Upper lobe of left lung (tissue), 6 donors: Measurements from ENCODE around the gene SLC45A3. TPM values are rescaled to one million over a fixed set of nuclear protein-coding genes. Genes with fewer than 3 reads are reported as not detected.
"Not testable (repeated sequence)": the region's sequence is repeated elsewhere in the genome, so short reads cannot be mapped to it uniquely, and the experiment has no call there.

Experiments used
- ATAC-seq, 2 donors: fragments of 200-7000 bp; cut with Tn5 transposase; one replicate each; pipeline ENCODE4 v1.9.1; 2022; ENCODE audit warnings: mild to moderate bottlenecking in 2 of 2, moderate library complexity in 2 of 2; ENCODE audit not compliant: low FRiP score in 2 of 2
- DNase-seq, 2 donors: peaks; one replicate each; pipeline ENCODE4 v3.0.0-alpha.2; 2019 to 2020
- H3K27ac ChIP-seq, 4 donors: fragments of 200-600 bp; sonication (generic); one replicate each; pipeline ENCODE4 v1.5.1; 2016 to 2019
- H3K27me3 ChIP-seq, 4 donors: fragments of 200-600 bp; sonication (generic); one replicate each; pipeline ENCODE4 v1.5.1; 2017 to 2019
- H3K36me3 ChIP-seq, 4 donors: fragments of 200-600 bp; sonication (generic); one replicate each; pipeline ENCODE4 v1.5.1; 2016 to 2019
- H3K4me1 ChIP-seq, 4 donors: fragments of 200-600 bp; sonication (generic); one replicate each; pipeline ENCODE4 v1.5.1; 2018 to 2019
- H3K4me3 ChIP-seq, 4 donors: fragments of 200-600 bp; sonication (generic); one replicate each; pipeline ENCODE4 v1.5.1; 2017 to 2019; ENCODE audit warnings: mild to moderate bottlenecking in 2 of 4, moderate library complexity in 1 of 4
- H3K9me3 ChIP-seq, 4 donors: fragments of 200-600 bp; sonication (generic); one replicate each; pipeline ENCODE4 v1.5.1; 2018 to 2019
- EP300 ChIP-seq, 4 donors: sonication (generic); formaldehyde crosslinking; IDR thresholded peaks; one replicate each; pipeline ENCODE4 v1.5.1; 2017; ENCODE audit warnings: antibody characterized with exemption in 4 of 4, control low read depth in 2 of 4
- POLR2A ChIP-seq, 4 donors: fragments of 450-650 bp; IDR thresholded peaks; one replicate each; pipeline ENCODE4 v1.5.1; 2016 to 2017; ENCODE audit warnings: antibody characterized with exemption in 4 of 4, mild to moderate bottlenecking in 2 of 4
- POLR2AphosphoS5 ChIP-seq, 2 donors: sonication (generic); formaldehyde crosslinking; IDR thresholded peaks; one replicate each; pipeline ENCODE4 v1.5.1; 2017; ENCODE audit warnings: antibody characterized with exemption in 2 of 2
- WGBS, 2 donors: methylation state at CpG; one replicate each; pipeline ENCODE4 v1.1.5; 2017 to 2018; 5-methylcytosine and 5-hydroxymethylcytosine counted together
- total RNA-seq, 6 donors: library from RNA; depleted of rRNA in 4 of 6; stranded (reverse); fragments of >200 nt in 4 of 6; gene quantifications; one replicate each; pipeline versions ENCODE4 v1.1.0 to v1.2.1, GENCODE V29; 2016 to 2021
- TF ChIP-seq, protein P1 (sequence below), 6 experiments: fragments of 450-650 bp in 4 of 6; fragments of 200-600 bp in 2 of 6; sonication (generic) in 2 of 6; IDR thresholded peaks; one replicate each; pipeline ENCODE4 v1.5.1; 2016 to 2019; ENCODE audit warnings: antibody characterized with exemption in 6 of 6
- donor health status: DM: no; HTN: no; CAD: no; lungs with moderate emphysema.
- donor health status: DM: no; HTN: yes; CAD: no; lungs with severe emphysema.

Gene SLC45A3
- total RNA-seq, 6 donors from 2014 or later = 2.1 to 9.9 (median 4.1) TPM

DNA sequence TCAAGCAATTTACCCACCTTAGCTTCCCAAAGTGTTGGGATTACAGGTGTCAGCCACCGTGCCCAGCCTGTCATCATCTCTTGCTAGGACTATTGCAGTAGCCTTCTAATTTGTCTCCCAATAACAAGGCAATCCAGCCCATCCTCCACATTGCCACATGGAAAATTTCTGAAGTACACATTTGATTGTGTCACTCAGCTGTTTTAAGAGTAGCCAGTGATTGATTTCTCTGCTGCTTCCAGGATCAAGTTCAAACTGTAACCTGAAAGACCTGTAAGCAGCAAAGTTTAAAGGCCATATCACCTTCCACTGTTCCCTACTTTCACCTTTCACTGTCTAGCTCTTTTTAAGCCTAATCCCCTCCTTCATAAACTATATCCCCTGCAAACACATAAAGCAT is 40.7 kb downstream of the SLC45A3 start:
- H3K4me1 ChIP-seq = peaks cover 0 to 7% (median 0%) of the 10 kb centered on the region in 4 donors
- H3K27me3 ChIP-seq = no peaks in the 10 kb centered on the region
- H3K27ac ChIP-seq = no peak overlapping the region
- TF ChIP-seq POLR2A (IDR thresholded peaks at IDR 0.05) (no peak), POLR2AphosphoS5 (IDR thresholded peaks at IDR 0.05) (no peak), EP300 (IDR thresholded peaks at IDR 0.05) (no peak)
- TF ChIP-seq, protein P1, sequence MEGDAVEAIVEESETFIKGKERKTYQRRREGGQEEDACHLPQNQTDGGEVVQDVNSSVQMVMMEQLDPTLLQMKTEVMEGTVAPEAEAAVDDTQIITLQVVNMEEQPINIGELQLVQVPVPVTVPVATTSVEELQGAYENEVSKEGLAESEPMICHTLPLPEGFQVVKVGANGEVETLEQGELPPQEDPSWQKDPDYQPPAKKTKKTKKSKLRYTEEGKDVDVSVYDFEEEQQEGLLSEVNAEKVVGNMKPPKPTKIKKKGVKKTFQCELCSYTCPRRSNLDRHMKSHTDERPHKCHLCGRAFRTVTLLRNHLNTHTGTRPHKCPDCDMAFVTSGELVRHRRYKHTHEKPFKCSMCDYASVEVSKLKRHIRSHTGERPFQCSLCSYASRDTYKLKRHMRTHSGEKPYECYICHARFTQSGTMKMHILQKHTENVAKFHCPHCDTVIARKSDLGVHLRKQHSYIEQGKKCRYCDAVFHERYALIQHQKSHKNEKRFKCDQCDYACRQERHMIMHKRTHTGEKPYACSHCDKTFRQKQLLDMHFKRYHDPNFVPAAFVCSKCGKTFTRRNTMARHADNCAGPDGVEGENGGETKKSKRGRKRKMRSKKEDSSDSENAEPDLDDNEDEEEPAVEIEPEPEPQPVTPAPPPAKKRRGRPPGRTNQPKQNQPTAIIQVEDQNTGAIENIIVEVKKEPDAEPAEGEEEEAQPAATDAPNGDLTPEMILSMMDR (IDR thresholded peaks at IDR 0.05) = no peak
- DNase-seq = no peak
- 100% methylated on average over 1 of the region's 1 CpG for WGBS, 2 donors
- no peaks in the 10 kb centered on the region for H3K9me3 ChIP-seq
- ATAC-seq = no peak
- no peak overlapping the region for H3K4me3 ChIP-seq
- H3K36me3 ChIP-seq = no peaks in the 10 kb centered on the region

DNA sequence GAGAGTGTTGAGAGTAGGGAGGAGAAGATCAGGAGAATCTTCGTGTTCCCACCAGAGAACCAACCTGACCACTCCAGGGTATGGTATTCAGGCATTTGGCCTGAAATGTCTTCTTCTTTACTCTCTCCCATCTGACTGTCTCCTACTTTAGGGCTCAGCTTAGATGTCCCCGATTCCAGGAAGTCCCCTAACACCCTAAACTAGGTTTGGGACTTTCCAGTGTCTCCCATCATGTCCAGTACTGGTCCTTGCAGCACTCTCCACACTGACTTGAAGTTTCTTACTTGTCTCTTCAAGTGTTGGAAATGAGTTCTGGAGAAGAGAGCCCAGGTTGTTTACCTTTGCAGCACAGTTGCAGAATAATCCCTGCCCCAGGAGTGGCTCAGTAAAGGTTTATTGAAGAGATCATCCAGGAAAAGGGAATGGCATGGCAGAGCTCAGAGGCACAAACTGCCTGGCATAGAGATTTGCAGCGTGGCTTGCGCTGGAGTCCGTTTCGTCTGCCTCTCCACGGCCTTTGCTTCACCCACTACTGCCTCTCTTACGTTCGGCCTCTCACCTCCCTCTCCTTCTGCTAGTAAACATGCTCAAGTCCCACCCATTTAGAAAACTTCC is 42.3 kb downstream of the SLC45A3 start:
- Histone ChIP-seq H3K27ac (no peak overlapping the region), H3K36me3 (no peaks in the 10 kb centered on the region), H3K4me3 (no peak overlapping the region), H3K9me3 (no peaks in the 10 kb centered on the region), H3K27me3 (no peaks in the 10 kb centered on the region), H3K4me1 (peaks cover 0 to 7% (median under 1%) of the 10 kb centered on the region in 4 donors)
- 86 to 88% methylated on average over 9 of the region's 9 CpGs for WGBS, 2 donors
- ATAC-seq (peak in 1 of 2 donors; percentile 57), DNase-seq (no peak)
- TF ChIP-seq EP300 (IDR thresholded peaks at IDR 0.05) (no peak), POLR2A (IDR thresholded peaks at IDR 0.05) (no peak), POLR2AphosphoS5 (IDR thresholded peaks at IDR 0.05) (no peak)
- TF ChIP-seq, protein P1 (IDR thresholded peaks at IDR 0.05) = no peak

DNA sequence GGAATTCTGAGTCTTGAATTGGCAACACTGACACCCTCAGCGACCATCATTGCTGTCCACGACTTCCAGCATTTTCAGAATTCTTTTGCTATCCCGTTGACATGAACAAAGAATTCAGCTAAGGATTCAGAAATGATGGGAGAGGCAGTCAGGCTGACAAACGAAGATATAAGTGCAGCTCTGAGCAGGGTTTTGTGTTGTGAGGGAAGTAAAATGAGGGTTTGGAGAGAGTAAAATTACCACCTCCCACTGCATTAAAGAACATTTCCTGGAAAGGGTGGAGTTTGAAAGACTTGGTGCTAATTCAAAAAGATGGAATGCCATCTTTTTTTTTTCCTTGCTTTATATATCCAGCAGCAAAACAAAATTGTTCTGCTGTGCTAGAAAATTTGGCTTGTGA is 43.6 kb downstream of the SLC45A3 start:
- no peaks in the 10 kb centered on the region for H3K9me3 ChIP-seq
- no peak for TF ChIP-seq POLR2A (IDR thresholded peaks at IDR 0.05)
- TF ChIP-seq POLR2AphosphoS5 (IDR thresholded peaks at IDR 0.05) = no peak
- TF ChIP-seq, protein P1 (IDR thresholded peaks at IDR 0.05) = no peak
- TF ChIP-seq EP300 (IDR thresholded peaks at IDR 0.05) = no peak

DNA sequence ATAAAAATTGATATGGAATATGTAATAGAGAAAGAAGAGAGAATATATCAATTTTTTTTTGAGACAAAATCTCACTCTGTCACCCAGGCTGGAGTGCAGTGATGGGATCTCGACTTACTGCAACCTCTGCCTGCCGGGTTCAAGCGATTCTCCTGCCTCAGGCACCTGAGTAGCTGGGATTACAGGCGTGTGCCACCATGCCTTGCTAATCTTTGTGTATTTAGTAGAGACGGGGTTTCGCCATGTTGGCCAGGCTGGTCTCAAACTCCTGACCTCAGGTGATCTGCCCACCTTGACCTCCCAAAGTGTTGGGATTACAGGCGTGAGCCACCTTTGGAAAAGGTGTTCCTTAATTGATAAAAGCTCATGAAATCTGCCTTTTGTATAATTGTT is 44.2 kb downstream of the SLC45A3 start:
- not testable (repeated sequence) for H3K27me3 ChIP-seq, DNase-seq, H3K9me3 ChIP-seq, ATAC-seq, H3K4me3 ChIP-seq, H3K27ac ChIP-seq, H3K36me3 ChIP-seq
- peaks cover 3 to 15% (median 6%) of the 10 kb centered on the region in 4 donors for H3K4me1 ChIP-seq
- 87% methylated on average over 7 of the region's 7 CpGs for WGBS, 2 donors

More for the DNA sequence above, 43.6 kb downstream of the SLC45A3 start:
- Histone ChIP-seq H3K4me1 (peaks cover 3 to 15% (median 6%) of the 10 kb centered on the region in 4 donors), H3K27ac (no peak overlapping the region), H3K4me3 (no peak overlapping the region), H3K36me3 (no peaks in the 10 kb centered on the region), H3K27me3 (no peaks in the 10 kb centered on the region)
- ATAC-seq (no peak), DNase-seq (no peak)
- WGBS, 2 donors = 28 to 30% methylated on average over 4 of the region's 4 CpGs

DNA sequence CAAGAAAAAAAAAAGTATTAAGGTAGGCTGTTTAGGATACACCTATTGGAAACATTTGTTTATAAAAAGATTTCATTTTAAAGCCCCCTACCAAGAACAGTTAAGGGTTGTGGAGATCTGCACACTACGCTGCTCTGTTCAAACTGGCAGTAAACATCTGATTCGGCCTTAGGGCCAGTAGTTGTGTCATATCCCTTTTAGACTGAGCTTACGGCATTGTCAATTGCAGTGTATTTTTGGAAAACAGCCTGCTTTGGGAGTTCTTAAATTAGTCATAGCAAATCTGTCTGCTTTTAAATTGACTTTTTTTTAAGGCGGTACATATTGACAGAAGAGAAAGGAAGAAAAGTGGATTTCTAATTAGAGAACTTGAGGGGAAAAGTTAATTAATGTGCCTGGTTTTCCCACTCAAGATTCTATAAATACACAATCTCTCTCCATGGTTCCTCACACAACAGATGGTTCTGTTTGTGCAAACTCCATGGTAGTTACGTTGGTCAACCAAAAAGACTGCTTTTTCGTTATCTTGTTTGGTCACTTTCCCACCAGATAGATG is 46.8 kb downstream of the SLC45A3 start:
- H3K27me3 ChIP-seq = no peaks in the 10 kb centered on the region
- ATAC-seq (no peak), DNase-seq (no peak)
- H3K4me3 ChIP-seq = no peak overlapping the region
- no peak for TF ChIP-seq POLR2A (IDR thresholded peaks at IDR 0.05)
- TF ChIP-seq EP300 (IDR thresholded peaks at IDR 0.05) = no peak
- no peak for TF ChIP-seq POLR2AphosphoS5 (IDR thresholded peaks at IDR 0.05)
- TF ChIP-seq, protein P1 (IDR thresholded peaks at IDR 0.05) = no peak
- no peak overlapping the region for H3K27ac ChIP-seq
- H3K36me3 ChIP-seq = no peaks in the 10 kb centered on the region
- H3K9me3 ChIP-seq = no peaks in the 10 kb centered on the region
- WGBS, 2 donors = 75 to 86% methylated on average over 6 of the region's 6 CpGs
- H3K4me1 ChIP-seq = peaks cover 20 to 33% (median 23%) of the 10 kb centered on the region in 4 donors
